Smooth muscle cell (in vitro differentiated cells): ENCODE results near the gene SMC3. TPM values are rescaled to one million over a fixed set of nuclear protein-coding genes. Genes with fewer than 3 reads are reported as not detected.

Experiments
- DNase-seq: peaks from one replicate; lab custom pipeline; 2025; ENCODE audit not compliant: unreplicated experiment; lab: John Stamatoyannopoulos, UW
- H2AFZ ChIP-seq: fragments of 200-600 bp; sonication (generic); 2 replicates; pipeline ENCODE4 v1.6.0; 2016; ENCODE audit warnings: antibody characterized with exemption, low read depth, mild to moderate bottlenecking
- H3F3A ChIP-seq: fragments of 200-600 bp; sonication (generic); 2 replicates; pipeline ENCODE4 v1.6.0; 2017; ENCODE audit warnings: antibody characterized with exemption, low read depth
- H3K27ac ChIP-seq: fragments of 200-600 bp; sonication (generic); 2 replicates; pipeline ENCODE4 v1.5.1; 2016; ENCODE audit warnings: low read depth, mild to moderate bottlenecking
- H3K27me3 ChIP-seq: fragments of 200-600 bp; sonication (generic); 2 replicates; pipeline ENCODE4 v1.6.1; 2016; ENCODE audit warnings: low read depth, mild to moderate bottlenecking
- H3K36me3 ChIP-seq: fragments of 200-600 bp; sonication (generic); 2 replicates; pipeline ENCODE4 v1.5.1; 2016; ENCODE audit warnings: low read depth
- H3K4me1 ChIP-seq: fragments of 200-600 bp; sonication (generic); 2 replicates; pipeline ENCODE4 v1.5.1; 2016; ENCODE audit warnings: low read depth
- H3K4me2 ChIP-seq: fragments of 200-600 bp; sonication (generic); 2 replicates; pipeline ENCODE4 v1.6.0; 2016; ENCODE audit warnings: mild to moderate bottlenecking
- H3K4me3 ChIP-seq: fragments of 200-600 bp; sonication (generic); 2 replicates; pipeline ENCODE4 v1.5.1; 2016; ENCODE audit warnings: mild to moderate bottlenecking
- H3K79me2 ChIP-seq: fragments of 200-600 bp; sonication (generic); 2 replicates; pipeline ENCODE4 v1.6.0; 2016; ENCODE audit warnings: low read depth, mild to moderate bottlenecking
- H3K9ac ChIP-seq: fragments of 200-600 bp; sonication (generic); 2 replicates; pipeline ENCODE4 v1.6.0; 2016; ENCODE audit warnings: low read depth
- H3K9me3 ChIP-seq: fragments of 200-600 bp; sonication (generic); replicated peaks from 2 replicates; pipeline ENCODE4 v1.5.1; 2016; ENCODE audit warnings: low read depth
- H4K20me1 ChIP-seq: fragments of 200-600 bp; sonication (generic); 2 replicates; pipeline ENCODE4 v1.6.0; 2016; ENCODE audit warnings: low read depth
- CTCF ChIP-seq: fragments of 200-600 bp; sonication (generic); IDR thresholded peaks from 2 replicates; pipeline ENCODE4 v1.5.1; 2017; ENCODE audit warnings: borderline replicate concordance, mild to moderate bottlenecking, antibody characterized with exemption; ENCODE audit not compliant: insufficient read depth, poor library complexity, severe bottlenecking
- WGBS: methylation state at CpG from one replicate; pipeline ENCODE4 v1.1.7; 2016; ENCODE audit warnings: low lambda C conversion rate; 5-methylcytosine and 5-hydroxymethylcytosine counted together
- polyA plus RNA-seq: library from polyadenylated mRNA; unstranded; fragments of >200 nt; fragmentation: Nextera tagmentation; extraction: Ambion mirVana; gene quantifications from 2 replicates; pipeline ENCODE4 v1.2.1, GENCODE V29; 2016
- total RNA-seq: library from RNA; depleted of rRNA; stranded (reverse); fragments of >200 nt; gene quantifications from 2 replicates; pipeline ENCODE4 v1.2.3, GENCODE V29; 2014

The SMC3 gene
- total and polyA plus RNA-seq, 2 experiments from 2014 or later: 24.4 to 31.0 TPM

- Histone ChIP-seq H3K9ac (no peak overlapping the region), H2AFZ (no peak overlapping the region), H3K4me2 (no peak overlapping the region), H3K27ac (no peak overlapping the region), H3K4me3 (no peak overlapping the region), H3K9me3 (no peaks in the 10 kb centered on the region), H3K36me3 (no peaks in the 10 kb centered on the region), H4K20me1 (peaks cover 8% of the 10 kb centered on the region), H3K79me2 (no peaks in the 10 kb centered on the region), H3K27me3 (peaks cover 35% of the 10 kb centered on the region), H3K4me1 (no peaks in the 10 kb centered on the region), H3F3A (peaks cover 14% of the 10 kb centered on the region)
- 19% methylated on average over 8 of the region's 8 CpGs for WGBS
- TF ChIP-seq CTCF: peak; percentile 78
- no peak for DNase-seq
Measured at GRCh38 chr10:110547139-110547761, 20.2 kb upstream of the SMC3 start.

GRCh38 chr10:110548002-110548401 lies 19.5 kb upstream of the SMC3 start:
- no peaks in the 10 kb centered on the region for H3K36me3 ChIP-seq
- H3K4me3 ChIP-seq: no peak overlapping the region
- H3K27me3 ChIP-seq: peaks cover 35% of the 10 kb centered on the region
- no peak overlapping the region for H3K27ac ChIP-seq
- 51% methylated on average over 5 of the region's 5 CpGs for WGBS
- peaks cover 8% of the 10 kb centered on the region for H4K20me1 ChIP-seq
- DNase-seq: no peak
- H3K9ac ChIP-seq: no peak overlapping the region
- peaks cover 14% of the 10 kb centered on the region for H3F3A ChIP-seq
- H3K4me2 ChIP-seq: no peak overlapping the region
- TF ChIP-seq CTCF: no peak
- no peaks in the 10 kb centered on the region for H3K9me3 ChIP-seq
- no peak overlapping the region for H2AFZ ChIP-seq
- no peaks in the 10 kb centered on the region for H3K79me2 ChIP-seq
- no peaks in the 10 kb centered on the region for H3K4me1 ChIP-seq

- no peak overlapping the region for H3K27ac ChIP-seq
- H3K79me2 ChIP-seq: no peaks in the 10 kb centered on the region
- H3K9ac ChIP-seq: no peak overlapping the region
- peaks cover 8% of the 10 kb centered on the region for H4K20me1 ChIP-seq
- H2AFZ ChIP-seq: no peak overlapping the region
- H3F3A ChIP-seq: peaks cover 14% of the 10 kb centered on the region
- no peaks in the 10 kb centered on the region for H3K9me3 ChIP-seq
- WGBS: 82% methylated on average over 5 of the region's 5 CpGs
- TF ChIP-seq CTCF: no peak
- no peak overlapping the region for H3K4me3 ChIP-seq
- H3K36me3 ChIP-seq: no peaks in the 10 kb centered on the region
- H3K4me1 ChIP-seq: peaks cover 2% of the 10 kb centered on the region
- DNase-seq: no peak
- peaks cover 35% of the 10 kb centered on the region for H3K27me3 ChIP-seq
- no peak overlapping the region for H3K4me2 ChIP-seq
Measured at GRCh38 chr10:110549211-110549610, 18.3 kb upstream of the SMC3 start.

- H3K36me3 ChIP-seq: no peaks in the 10 kb centered on the region
- H3K27me3 ChIP-seq: peaks cover 29% of the 10 kb centered on the region
- 20% methylated on average over 2 of the region's 2 CpGs for WGBS
- H3F3A ChIP-seq: no peaks in the 10 kb centered on the region
- no peaks in the 10 kb centered on the region for H3K79me2 ChIP-seq
- no peak overlapping the region for H2AFZ ChIP-seq
- no peak overlapping the region for H3K4me3 ChIP-seq
- TF ChIP-seq CTCF: no peak
- no peak overlapping the region for H3K27ac ChIP-seq
- H3K4me1 ChIP-seq: peaks cover 6% of the 10 kb centered on the region
- no peaks in the 10 kb centered on the region for H4K20me1 ChIP-seq
- no peak overlapping the region for H3K9ac ChIP-seq
- no peak overlapping the region for H3K4me2 ChIP-seq
- no peaks in the 10 kb centered on the region for H3K9me3 ChIP-seq
- no peak for DNase-seq
Measured at GRCh38 chr10:110553905-110554304, 13.6 kb upstream of the SMC3 start.
